GM23338 (cell line): ENCODE measurements around the gene NIPAL3. TPM values are rescaled to one million over a fixed set of nuclear protein-coding genes. Genes with fewer than 3 reads are reported as not detected.
A peak's percentile ranks its signal among the peaks of the same experiment; 100 is the strongest.

Source experiments
- ATAC-seq: fragments of 200-7000 bp; cut with Tn5 transposase; 3 replicates; pipeline ENCODE4 v1.9.1; 2020
- DNase-seq: peaks from one replicate; pipeline ENCODE4 v3.0.0-alpha.2; 2015; ENCODE audit warnings: low spot score
- H2AFZ ChIP-seq: fragments of 200-600 bp; sonication (generic); 2 replicates; pipeline ENCODE4 v1.8.0; 2016; ENCODE audit warnings: antibody characterized with exemption, mild to moderate bottlenecking, moderate library complexity
- H3F3A ChIP-seq: fragments of 200-600 bp; sonication (generic); replicated peaks from 2 replicates; pipeline ENCODE4 v1.8.0; 2017; ENCODE audit warnings: antibody characterized with exemption, mixed run types, low read depth
- H3K27ac ChIP-seq: fragments of 200-600 bp; sonication (generic); 2 replicates; pipeline ENCODE4 v1.6.1; 2016; ENCODE audit warnings: low read depth
- H3K27me3 ChIP-seq: fragments of 200-600 bp; sonication (generic); 2 replicates; pipeline ENCODE4 v1.8.0; 2016; ENCODE audit warnings: mild to moderate bottlenecking, mixed run types, moderate library complexity; ENCODE audit not compliant: insufficient read depth
- H3K36me3 ChIP-seq: fragments of 200-600 bp; sonication (generic); 2 replicates; pipeline ENCODE4 v1.8.0; 2016; ENCODE audit warnings: mild to moderate bottlenecking; ENCODE audit not compliant: insufficient read depth
- H3K4me1 ChIP-seq: fragments of 200-600 bp; sonication (generic); 2 replicates; pipeline ENCODE4 v1.8.0; 2016; ENCODE audit warnings: mild to moderate bottlenecking, moderate library complexity; ENCODE audit not compliant: insufficient read depth
- H3K4me2 ChIP-seq: fragments of 200-600 bp; sonication (generic); 2 replicates; pipeline ENCODE4 v1.7.1; 2017; ENCODE audit warnings: mixed run types
- H3K4me3 ChIP-seq: fragments of 200-600 bp; sonication (generic); 2 replicates; pipeline ENCODE4 v1.6.1; 2016; ENCODE audit warnings: mixed run types
- H3K79me2 ChIP-seq: fragments of 200-600 bp; sonication (generic); replicated peaks from 2 replicates; pipeline ENCODE4 v1.8.0; 2017; ENCODE audit warnings: mild to moderate bottlenecking; ENCODE audit not compliant: insufficient read depth
- H3K9me2 ChIP-seq: fragments of 200-600 bp; sonication (generic); 2 replicates; pipeline ENCODE4 v1.8.0; 2017; ENCODE audit not compliant: insufficient read depth
- H4K20me1 ChIP-seq: fragments of 200-600 bp; sonication (generic); replicated peaks from 2 replicates; pipeline ENCODE4 v1.8.0; 2017; ENCODE audit warnings: mild to moderate bottlenecking; ENCODE audit not compliant: insufficient read depth
- H3K27ac Mint-ChIP-seq: 2 replicates; pipeline ENCODE4 v1.8.0; 2020; ENCODE audit warnings: inconsistent platforms, mild to moderate bottlenecking, moderate library complexity, mixed read lengths
- H3K27me3 Mint-ChIP-seq: 3 replicates; pipeline ENCODE4 v1.8.0; 2022; ENCODE audit warnings: low read depth, mild to moderate bottlenecking, moderate library complexity, mixed read lengths, inconsistent platforms; ENCODE audit not compliant: insufficient read depth, poor library complexity
- H3K36me3 Mint-ChIP-seq: 3 replicates; pipeline ENCODE4 v1.8.0; 2021; ENCODE audit warnings: low read depth, mild to moderate bottlenecking, inconsistent platforms, moderate library complexity, mixed read lengths
- H3K4me1 Mint-ChIP-seq: 3 replicates; pipeline ENCODE4 v1.8.0; 2020; ENCODE audit warnings: mild to moderate bottlenecking, inconsistent platforms, mixed read lengths
- H3K4me3 Mint-ChIP-seq: 3 replicates; pipeline ENCODE4 v1.8.0; 2021; ENCODE audit warnings: moderate library complexity, mild to moderate bottlenecking, inconsistent platforms, mixed read lengths
- H3K9me3 Mint-ChIP-seq: 3 replicates; pipeline ENCODE4 v1.8.0; 2020; ENCODE audit warnings: moderate library complexity, mild to moderate bottlenecking, inconsistent platforms, mixed read lengths
- CREB1 ChIP-seq: fragments of 250-450 bp; sonication (Bioruptor Pico); IDR thresholded peaks from 2 replicates; pipeline ENCODE4 v1.5.0; 2020; ENCODE audit warnings: low read depth, mild to moderate bottlenecking, moderate library complexity
- EZH2 ChIP-seq: fragments of 200-600 bp; sonication (generic); IDR thresholded peaks from one replicate; pipeline ENCODE4 v1.8.0; 2017; ENCODE audit warnings: antibody characterized with exemption, mild to moderate bottlenecking, low read depth; ENCODE audit not compliant: unreplicated experiment
- EZH2phosphoT487 ChIP-seq: fragments of 200-600 bp; sonication (generic); IDR thresholded peaks from one replicate; pipeline ENCODE4 v1.8.1; 2018; ENCODE audit warnings: antibody characterized with exemption; ENCODE audit not compliant: unreplicated experiment
- JUNB ChIP-seq: IDR thresholded peaks from one replicate; pipeline ENCODE4 v1.6.1; 2016; ENCODE audit warnings: antibody characterized with exemption; ENCODE audit not compliant: unreplicated experiment
- NANOG ChIP-seq: IDR thresholded peaks from 2 replicates; pipeline ENCODE4 v1.6.1; 2016; ENCODE audit warnings: antibody characterized with exemption, borderline replicate concordance
- POLR2AphosphoS5 ChIP-seq: IDR thresholded peaks from 2 replicates; pipeline ENCODE4 v1.6.1; 2016; ENCODE audit warnings: antibody characterized with exemption, low read depth
- STAT1 ChIP-seq: IDR thresholded peaks from one replicate; pipeline ENCODE4 v1.6.1; 2016; ENCODE audit warnings: antibody characterized with exemption; ENCODE audit not compliant: unreplicated experiment
- ZNF114 ChIP-seq: fragments of 250-450 bp; sonication (Bioruptor Pico); IDR thresholded peaks from 2 replicates; pipeline ENCODE4 v1.5.0; 2020; ENCODE audit warnings: mild to moderate bottlenecking, moderate library complexity
- ZNF331 ChIP-seq: fragments of 250-450 bp; sonication (Bioruptor Pico); IDR thresholded peaks from 2 replicates; pipeline ENCODE4 v1.5.0; 2020; ENCODE audit warnings: low read depth, mild to moderate bottlenecking, moderate library complexity
- polyA plus RNA-seq: library from polyadenylated mRNA; unstranded; fragments of >200 nt; fragmentation: Nextera tagmentation; extraction: Ambion mirVana; gene quantifications from 2 replicates; pipeline ENCODE4 v1.2.1, GENCODE V29; 2016
- total RNA-seq: library from RNA; depleted of rRNA; stranded (reverse); fragments of >200 nt; shearing (Covaris generic); gene quantifications from 2 replicates; pipeline ENCODE4 v1.2.3, GENCODE V29; 2014
- TF ChIP-seq, protein P1 (sequence below): IDR thresholded peaks from one replicate; pipeline ENCODE4 v1.6.1; 2018; ENCODE audit warnings: antibody characterized with exemption; ENCODE audit not compliant: unreplicated experiment
- TF ChIP-seq, protein P2 (sequence below), 2 experiments: fragments of 200-600 bp in 1 of 2; sonication (generic) in 1 of 2; conservative IDR thresholded peaks; 2 replicates each; pipeline versions ENCODE4 v1.5.1 to v1.6.1; 2016 to 2017; ENCODE audit warnings: antibody characterized with exemption in 2 of 2, low read depth in 2 of 2, mild to moderate bottlenecking in 2 of 2, moderate library complexity in 1 of 2

NIPAL3 gene
- total and polyA plus RNA-seq, 2 experiments from 2014 or later = 5.5 to 9.6 TPM

DNA sequence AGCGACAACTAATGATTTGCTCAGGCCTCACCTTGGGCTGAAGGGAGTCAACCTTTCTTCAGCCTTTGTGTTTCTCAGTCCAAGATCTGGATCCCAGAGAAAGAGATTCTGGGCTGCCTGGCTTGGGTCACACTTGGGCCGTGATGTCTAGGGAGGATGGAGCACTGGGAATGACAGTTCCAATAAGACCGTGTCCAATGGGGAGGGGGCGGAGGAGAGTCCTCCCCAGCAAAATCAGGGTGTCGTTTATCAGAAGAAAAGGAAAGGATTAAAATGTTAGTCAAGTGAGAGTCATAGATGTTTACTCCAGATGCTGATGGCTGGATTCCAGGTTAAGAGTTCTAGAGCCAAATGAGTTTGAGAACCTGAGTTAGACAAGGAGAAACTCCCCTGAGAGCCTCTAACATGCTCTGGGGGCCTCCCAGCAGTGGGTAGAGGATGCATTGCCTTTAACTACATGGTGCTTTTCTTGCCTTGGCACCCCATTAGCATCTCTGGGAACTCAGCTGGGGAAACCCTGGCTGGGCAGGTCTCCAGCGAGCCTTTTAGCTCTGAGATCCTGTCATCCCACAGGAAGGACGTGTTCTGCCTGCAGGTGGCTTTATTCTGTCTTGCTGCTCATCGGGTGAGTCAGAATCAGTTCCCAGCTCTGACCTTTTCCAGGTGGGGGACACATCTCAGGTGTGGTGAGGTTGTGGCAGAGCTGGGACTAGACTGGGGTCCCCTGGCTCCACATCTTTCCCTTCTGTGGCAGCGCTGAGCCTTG lies 22.2 kb downstream of the NIPAL3 start (continued):
- TF ChIP-seq JUNB (no peak), EZH2phosphoT487 (no peak)
- TF ChIP-seq, protein P1, sequence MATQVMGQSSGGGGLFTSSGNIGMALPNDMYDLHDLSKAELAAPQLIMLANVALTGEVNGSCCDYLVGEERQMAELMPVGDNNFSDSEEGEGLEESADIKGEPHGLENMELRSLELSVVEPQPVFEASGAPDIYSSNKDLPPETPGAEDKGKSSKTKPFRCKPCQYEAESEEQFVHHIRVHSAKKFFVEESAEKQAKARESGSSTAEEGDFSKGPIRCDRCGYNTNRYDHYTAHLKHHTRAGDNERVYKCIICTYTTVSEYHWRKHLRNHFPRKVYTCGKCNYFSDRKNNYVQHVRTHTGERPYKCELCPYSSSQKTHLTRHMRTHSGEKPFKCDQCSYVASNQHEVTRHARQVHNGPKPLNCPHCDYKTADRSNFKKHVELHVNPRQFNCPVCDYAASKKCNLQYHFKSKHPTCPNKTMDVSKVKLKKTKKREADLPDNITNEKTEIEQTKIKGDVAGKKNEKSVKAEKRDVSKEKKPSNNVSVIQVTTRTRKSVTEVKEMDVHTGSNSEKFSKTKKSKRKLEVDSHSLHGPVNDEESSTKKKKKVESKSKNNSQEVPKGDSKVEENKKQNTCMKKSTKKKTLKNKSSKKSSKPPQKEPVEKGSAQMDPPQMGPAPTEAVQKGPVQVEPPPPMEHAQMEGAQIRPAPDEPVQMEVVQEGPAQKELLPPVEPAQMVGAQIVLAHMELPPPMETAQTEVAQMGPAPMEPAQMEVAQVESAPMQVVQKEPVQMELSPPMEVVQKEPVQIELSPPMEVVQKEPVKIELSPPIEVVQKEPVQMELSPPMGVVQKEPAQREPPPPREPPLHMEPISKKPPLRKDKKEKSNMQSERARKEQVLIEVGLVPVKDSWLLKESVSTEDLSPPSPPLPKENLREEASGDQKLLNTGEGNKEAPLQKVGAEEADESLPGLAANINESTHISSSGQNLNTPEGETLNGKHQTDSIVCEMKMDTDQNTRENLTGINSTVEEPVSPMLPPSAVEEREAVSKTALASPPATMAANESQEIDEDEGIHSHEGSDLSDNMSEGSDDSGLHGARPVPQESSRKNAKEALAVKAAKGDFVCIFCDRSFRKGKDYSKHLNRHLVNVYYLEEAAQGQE = no peak

DNA sequence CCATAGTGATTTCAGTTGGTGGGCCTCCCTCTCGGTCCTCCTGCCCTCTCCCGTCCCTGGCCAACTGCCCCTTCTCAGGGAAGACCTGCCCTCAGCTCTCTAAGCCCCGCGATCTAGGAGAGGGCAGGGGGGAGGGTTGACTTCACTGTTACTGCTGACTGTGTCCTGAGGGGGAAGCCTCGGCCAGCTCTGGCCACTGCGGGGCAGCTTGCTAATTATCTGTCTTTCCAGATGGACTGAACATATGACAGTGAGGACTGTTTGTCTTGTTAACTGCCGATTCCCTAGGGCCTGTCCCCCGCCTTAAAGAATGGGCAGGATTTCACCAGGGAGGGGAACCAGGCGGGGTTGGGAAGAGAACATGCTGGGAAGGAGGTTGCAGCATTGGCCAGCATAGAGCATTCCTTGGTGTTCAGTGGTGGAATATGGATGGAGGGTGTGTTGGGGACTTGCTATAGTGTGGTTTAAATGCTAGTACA lies 22.9 kb downstream of the NIPAL3 start:
- Mint-ChIP-seq H3K9me3 (no peaks in the 10 kb centered on the region), H3K27me3 (peaks cover 6% of the 10 kb centered on the region), H3K36me3 (no peaks in the 10 kb centered on the region), H3K4me1 (peaks cover 22% of the 10 kb centered on the region), H3K27ac (peak overlapping the region; percentile 59), H3K4me3 (no peak overlapping the region; the same call in 2 of the 3 replicates)
- H3K79me2 ChIP-seq = no peaks in the 10 kb centered on the region
- H3F3A ChIP-seq = no peaks in the 10 kb centered on the region
- no peaks in the 10 kb centered on the region for H3K27me3 ChIP-seq
- 0 out of 2 replicates have a peak overlapping the region, but pooled peaks have one; percentile 26 for H3K27ac ChIP-seq
- H3K4me1 ChIP-seq = no peaks in the 10 kb centered on the region; the same call in none of the 2 replicates
- H3K4me3 ChIP-seq = no peak overlapping the region
- no peak overlapping the region for H2AFZ ChIP-seq
- no peak overlapping the region for H3K4me2 ChIP-seq
- DNase-seq = peak; percentile 29
- no peaks in the 10 kb centered on the region for H4K20me1 ChIP-seq
- peak; percentile 74 for ATAC-seq
- H3K9me2 ChIP-seq = no peaks in the 10 kb centered on the region
- no peaks in the 10 kb centered on the region for H3K36me3 ChIP-seq
- TF ChIP-seq ZNF114 (CRISPR knock-in tag) = no peak
- no peak for TF ChIP-seq NANOG
- TF ChIP-seq, protein P2, sequence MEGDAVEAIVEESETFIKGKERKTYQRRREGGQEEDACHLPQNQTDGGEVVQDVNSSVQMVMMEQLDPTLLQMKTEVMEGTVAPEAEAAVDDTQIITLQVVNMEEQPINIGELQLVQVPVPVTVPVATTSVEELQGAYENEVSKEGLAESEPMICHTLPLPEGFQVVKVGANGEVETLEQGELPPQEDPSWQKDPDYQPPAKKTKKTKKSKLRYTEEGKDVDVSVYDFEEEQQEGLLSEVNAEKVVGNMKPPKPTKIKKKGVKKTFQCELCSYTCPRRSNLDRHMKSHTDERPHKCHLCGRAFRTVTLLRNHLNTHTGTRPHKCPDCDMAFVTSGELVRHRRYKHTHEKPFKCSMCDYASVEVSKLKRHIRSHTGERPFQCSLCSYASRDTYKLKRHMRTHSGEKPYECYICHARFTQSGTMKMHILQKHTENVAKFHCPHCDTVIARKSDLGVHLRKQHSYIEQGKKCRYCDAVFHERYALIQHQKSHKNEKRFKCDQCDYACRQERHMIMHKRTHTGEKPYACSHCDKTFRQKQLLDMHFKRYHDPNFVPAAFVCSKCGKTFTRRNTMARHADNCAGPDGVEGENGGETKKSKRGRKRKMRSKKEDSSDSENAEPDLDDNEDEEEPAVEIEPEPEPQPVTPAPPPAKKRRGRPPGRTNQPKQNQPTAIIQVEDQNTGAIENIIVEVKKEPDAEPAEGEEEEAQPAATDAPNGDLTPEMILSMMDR (conservative IDR thresholded peaks at IDR 0.05; ENCODE audit: low read depth in 2 of 2) = no peak
- TF ChIP-seq POLR2AphosphoS5 = no peak
- TF ChIP-seq EZH2phosphoT487 = no peak
- TF ChIP-seq JUNB = no peak
- TF ChIP-seq STAT1 = no peak
- TF ChIP-seq, protein P1 = no peak
- TF ChIP-seq EZH2 = no peak
- no peak for TF ChIP-seq ZNF331 (CRISPR knock-in tag)
- no peak for TF ChIP-seq CREB1
